ENCODE measurements around the gene CAMSAP1. TPM values are rescaled to one million over a fixed set of nuclear protein-coding genes. Genes with fewer than 3 reads are reported as not detected.

Gene CAMSAP1
- total and polyA plus RNA-seq, 10 of the 15 experiments (the other 5 are each of a cell fraction or from before 2014, with no cell fraction given): 1.4 to 24.7 (median 8.0) TPM

DNA sequence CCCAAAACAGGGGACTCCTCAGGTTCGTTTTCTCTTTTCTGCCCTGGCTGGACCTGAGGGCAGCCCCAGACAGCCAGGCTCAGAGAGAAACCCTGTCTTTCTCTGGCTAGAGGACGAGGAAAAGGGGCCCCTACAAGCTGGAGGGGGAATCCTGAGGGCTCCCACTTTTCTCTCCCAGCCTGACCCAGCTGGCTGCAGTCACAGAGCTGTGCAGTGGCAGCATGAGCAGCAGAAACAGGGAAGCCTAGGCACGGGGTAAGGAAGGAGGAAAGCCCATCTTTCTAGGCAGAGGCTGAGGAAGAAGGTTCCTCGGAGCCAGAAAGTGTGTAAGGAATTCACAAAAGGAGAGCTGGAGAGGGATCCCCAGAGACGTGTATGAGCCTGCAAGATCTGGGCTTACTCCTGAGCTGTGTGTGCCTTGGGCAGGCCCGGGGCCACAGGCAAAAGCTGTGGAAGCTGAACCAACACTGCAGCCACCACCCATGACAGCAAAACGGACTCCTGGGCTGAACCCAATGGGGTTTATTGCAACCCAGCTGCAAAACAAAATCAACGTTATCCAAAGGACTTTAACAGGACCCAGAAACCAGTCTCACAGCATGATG, 16.2 kb downstream of the CAMSAP1 start:
- Histone ChIP-seq H3K36me3 (ENCODE audit: control insufficient read depth in 2 of 2, insufficient read depth in 2 of 2, low read length in 1 of 2) (peaks cover 0 to 5% of the 10 kb centered on the region in 2 experiments; a peak in 2 of 4 replicates), H3K27me3 (replicated peaks in 1 of 2; ENCODE audit: control insufficient read depth in 2 of 2, insufficient read depth in 2 of 2, low read length in 1 of 2) (no peaks in the 10 kb centered on the region), H3K9me3 (replicated peaks; ENCODE audit: control insufficient read depth, insufficient read depth, low read length) (no peaks in the 10 kb centered on the region), H3K27ac (ENCODE audit: control insufficient read depth, insufficient read depth) (no peak overlapping the region), H3K79me2 (ENCODE audit: control insufficient read depth, insufficient read depth, low read length) (peaks cover 51% of the 10 kb centered on the region), H3K4me3 (no peak overlapping the region), H3K4me1 (ENCODE audit: control insufficient read depth, insufficient read depth, low read length) (peaks cover 20% of the 10 kb centered on the region), H3K9ac (ENCODE audit: control insufficient read depth, insufficient read depth, low read length) (no peak overlapping the region), H3K4me2 (ENCODE audit: control insufficient read depth, insufficient read depth) (no peak overlapping the region), H4K20me1 (ENCODE audit: control insufficient read depth, insufficient read depth) (no peaks in the 10 kb centered on the region; the same call in 1 of the 2 replicates), H2AFZ (ENCODE audit: control insufficient read depth, low read depth, low read length) (no peak overlapping the region)
- ChIA-PET CTCF (no interaction called here), POLR2A (no interaction called here), RAD21 (ENCODE audit: unreplicated experiment) (no interaction called here), SMC1A (ENCODE audit: uncharacterized antibody, unreplicated experiment) (no interaction called here)
- intact Hi-C loops (cut with micrococcal nuclease; ENCODE audit: unreplicated experiment): no loop called here
- no TSS peak for BruUV-seq (replicated peaks)
- no peak for FAIRE-seq
- 78% methylated on average over 8 of the region's 8 CpGs for WGBS (ENCODE audit: insufficient coverage, insufficient replicate concordance, low lambda C conversion rate, missing lambda C conversion rate)
- in situ Hi-C loops (cut with MboI): no loop called here
- ATAC-seq: no peak
- no peak for DNase-seq (ENCODE audit: low read depth, low spot score)
- TF ChIP-seq, protein P1, sequence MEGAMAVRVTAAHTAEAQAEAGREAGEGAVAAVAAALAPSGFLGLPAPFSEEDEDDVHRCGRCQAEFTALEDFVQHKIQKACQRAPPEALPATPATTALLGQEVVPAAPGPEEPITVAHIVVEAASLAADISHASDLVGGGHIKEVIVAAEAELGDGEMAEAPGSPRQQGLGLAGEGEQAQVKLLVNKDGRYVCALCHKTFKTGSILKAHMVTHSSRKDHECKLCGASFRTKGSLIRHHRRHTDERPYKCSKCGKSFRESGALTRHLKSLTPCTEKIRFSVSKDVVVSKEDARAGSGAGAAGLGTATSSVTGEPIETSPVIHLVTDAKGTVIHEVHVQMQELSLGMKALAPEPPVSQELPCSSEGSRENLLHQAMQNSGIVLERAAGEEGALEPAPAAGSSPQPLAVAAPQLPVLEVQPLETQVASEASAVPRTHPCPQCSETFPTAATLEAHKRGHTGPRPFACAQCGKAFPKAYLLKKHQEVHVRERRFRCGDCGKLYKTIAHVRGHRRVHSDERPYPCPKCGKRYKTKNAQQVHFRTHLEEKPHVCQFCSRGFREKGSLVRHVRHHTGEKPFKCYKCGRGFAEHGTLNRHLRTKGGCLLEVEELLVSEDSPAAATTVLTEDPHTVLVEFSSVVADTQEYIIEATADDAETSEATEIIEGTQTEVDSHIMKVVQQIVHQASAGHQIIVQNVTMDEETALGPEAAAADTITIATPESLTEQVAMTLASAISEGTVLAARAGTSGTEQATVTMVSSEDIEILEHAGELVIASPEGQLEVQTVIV (IDR thresholded peaks at IDR 0.05; ENCODE audit: borderline replicate concordance, partially characterized antibody): no peak
- TF ChIP-seq PKNOX1 (IDR thresholded peaks at IDR 0.05): no peak
- TF ChIP-seq TCF7 (IDR thresholded peaks at IDR 0.05; ENCODE audit: borderline replicate concordance): no peak
- no peak for TF ChIP-seq DPF2 (IDR thresholded peaks at IDR 0.05)
- no peak for TF ChIP-seq NFXL1 (IDR thresholded peaks at IDR 0.05; ENCODE audit: borderline replicate concordance)
- TF ChIP-seq ATF7 (IDR thresholded peaks at IDR 0.05; ENCODE audit: low read depth): no peak
- TF ChIP-seq BRCA1 (IDR thresholded peaks at IDR 0.05; ENCODE audit: low read depth, low read length): no peak
- TF ChIP-seq CTCF (IDR thresholded peaks at IDR 0.05 in 2 of 3, conservative IDR thresholded peaks at IDR 0.05 in 1 of 3; ENCODE audit: control insufficient read depth in 2 of 3, extremely low read depth in 1 of 3, insufficient read depth in 1 of 3, low read depth in 3 of 3, low read length in 3 of 3): no peak
- no peak for TF ChIP-seq USF1 (IDR thresholded peaks at IDR 0.05; ENCODE audit: borderline replicate concordance, extremely low read length, insufficient read depth, low read depth, low read length)
- TF ChIP-seq, protein P2, sequence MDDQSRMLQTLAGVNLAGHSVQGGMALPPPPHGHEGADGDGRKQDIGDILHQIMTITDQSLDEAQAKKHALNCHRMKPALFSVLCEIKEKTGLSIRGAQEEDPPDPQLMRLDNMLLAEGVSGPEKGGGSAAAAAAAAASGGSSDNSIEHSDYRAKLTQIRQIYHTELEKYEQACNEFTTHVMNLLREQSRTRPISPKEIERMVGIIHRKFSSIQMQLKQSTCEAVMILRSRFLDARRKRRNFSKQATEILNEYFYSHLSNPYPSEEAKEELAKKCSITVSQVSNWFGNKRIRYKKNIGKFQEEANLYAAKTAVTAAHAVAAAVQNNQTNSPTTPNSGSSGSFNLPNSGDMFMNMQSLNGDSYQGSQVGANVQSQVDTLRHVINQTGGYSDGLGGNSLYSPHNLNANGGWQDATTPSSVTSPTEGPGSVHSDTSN (IDR thresholded peaks at IDR 0.05; ENCODE audit: insufficient replicate concordance, low read depth, low read length): no peak
- TF ChIP-seq NKRF (conservative IDR thresholded peaks at IDR 0.05): no peak
- TF ChIP-seq CEBPB (IDR thresholded peaks at IDR 0.05; ENCODE audit: borderline replicate concordance in 1 of 2, low read depth in 2 of 2, low read length in 2 of 2): no peak
- no peak for TF ChIP-seq MEF2A (IDR thresholded peaks at IDR 0.05; ENCODE audit: insufficient read depth, low read depth, low read length)
